HepG2 (cell line): Measurements from ENCODE around the gene IRF3. TPM values are rescaled to one million over a fixed set of nuclear protein-coding genes. Genes with fewer than 3 reads are reported as not detected.

ENCODE experiments used
- ATF2 ChIP-seq: sonication (generic); formaldehyde crosslinking; IDR thresholded peaks from 2 replicates; pipeline ENCODE4 v1.4.0; 2020; ENCODE audit warnings: missing genetic modification reagents
- CENPX ChIP-seq: sonication (generic); formaldehyde crosslinking; IDR thresholded peaks from 2 replicates; pipeline ENCODE4 v1.9.0; 2021; ENCODE audit warnings: mild to moderate bottlenecking, missing genetic modification reagents, moderate library complexity
- FOXM1 ChIP-seq: sonication (generic); formaldehyde crosslinking; IDR thresholded peaks from 2 replicates; pipeline ENCODE4 v1.5.0; 2020; ENCODE audit warnings: missing genetic modification reagents
- GATAD2A ChIP-seq: IDR thresholded peaks from 2 replicates; pipeline ENCODE4 v1.6.1; 2016
- GPN1 ChIP-seq: sonication (generic); formaldehyde crosslinking; IDR thresholded peaks from 2 replicates; pipeline ENCODE4 v1.5.1; 2020; ENCODE audit warnings: missing genetic modification reagents, borderline replicate concordance
- HHEX ChIP-seq: IDR thresholded peaks from 2 replicates; pipeline ENCODE4 v1.6.1; 2016; ENCODE audit warnings: control low read depth
- HOXA7 ChIP-seq: sonication (generic); formaldehyde crosslinking; IDR thresholded peaks from 2 replicates; pipeline ENCODE4 v1.8.1; 2022; ENCODE audit warnings: mild to moderate bottlenecking, missing genetic modification reagents, moderate library complexity
- KLF12 ChIP-seq: sonication (generic); formaldehyde crosslinking; IDR thresholded peaks from 2 replicates; pipeline ENCODE4 v1.4.0; 2020; ENCODE audit warnings: missing genetic modification reagents, borderline replicate concordance
- MYC ChIP-seq: sonication (generic); formaldehyde crosslinking; IDR thresholded peaks from 2 replicates; pipeline ENCODE4 v1.9.0; 2021; ENCODE audit warnings: missing genetic modification reagents, borderline replicate concordance
- PAF1 ChIP-seq: IDR thresholded peaks from 2 replicates; pipeline ENCODE4 v1.6.1; 2016; ENCODE audit warnings: missing genetic modification reagents, missing compliant biosample characterization
- PBX2 ChIP-seq: IDR thresholded peaks from 2 replicates; pipeline ENCODE4 v1.6.1; 2016; ENCODE audit warnings: control low read depth
- RARA ChIP-seq: IDR thresholded peaks from 2 replicates; pipeline ENCODE4 v1.6.1; 2016; ENCODE audit warnings: missing genetic modification reagents, missing compliant biosample characterization
- SP2 ChIP-seq: sonication (generic); formaldehyde crosslinking; IDR thresholded peaks from 2 replicates; pipeline ENCODE4 v1.5.1; 2020; ENCODE audit warnings: mild to moderate bottlenecking, missing genetic modification reagents
- U2AF1 ChIP-seq: fragments of 200-400 bp; formaldehyde crosslinking; optimal IDR thresholded peaks from 2 replicates; pipeline ENCODE3; 2017; ENCODE audit warnings: mild to moderate bottlenecking, low read depth, low read length
- YEATS2 ChIP-seq: sonication (generic); formaldehyde crosslinking; IDR thresholded peaks from 2 replicates; pipeline ENCODE4 v1.4.0; 2020; ENCODE audit warnings: missing genetic modification reagents, borderline replicate concordance
- ZC3H4 ChIP-seq: sonication (generic); formaldehyde crosslinking; IDR thresholded peaks from 2 replicates; pipeline ENCODE4 v1.4.0; 2020; ENCODE audit warnings: missing genetic modification reagents, borderline replicate concordance
- ZNF552 ChIP-seq: sonication (generic); formaldehyde crosslinking; IDR thresholded peaks from 2 replicates; pipeline ENCODE4 v1.9.0; 2022; ENCODE audit warnings: missing genetic modification reagents, mild to moderate bottlenecking, borderline replicate concordance
- ZNF747 ChIP-seq: sonication (generic); formaldehyde crosslinking; IDR thresholded peaks from 2 replicates; pipeline ENCODE4 v1.8.1; 2023; ENCODE audit warnings: missing genetic modification reagents, mild to moderate bottlenecking, borderline replicate concordance
- ZNF883 ChIP-seq: sonication (generic); formaldehyde crosslinking; IDR thresholded peaks from 2 replicates; pipeline ENCODE4 v1.5.1; 2020; ENCODE audit warnings: mild to moderate bottlenecking, missing genetic modification reagents; ENCODE audit errors: not compliant biosample characterization
- polyA plus RNA-seq, 8 experiments: library from polyadenylated mRNA; depleted of rRNA in 3 of 8; stranded (reverse) in 7 of 8; unstranded in 1 of 8; fragments of >200 nt; fragmentation: Illumina TruSeq in 4 of 8; extraction: Trizol in 4 of 8; gene quantifications; 2 replicates each; pipeline versions ENCODE4 v1.2.1 to v1.2.3, GENCODE V29; 2011 to 2016; ENCODE audit warnings: low read depth in 4 of 8, missing spikeins in 1 of 8, mixed read lengths in 1 of 8; ENCODE audit not compliant: insufficient read depth in 1 of 8
- total RNA-seq, 5 experiments: library from RNA; depleted of rRNA; stranded (reverse); fragments of >200 nt; fragmentation: Illumina TruSeq; extraction: Trizol; gene quantifications; 2 replicates each; pipeline ENCODE4 v1.2.3, GENCODE V29; 2016; ENCODE audit warnings: low read depth in 1 of 5
- TF ChIP-seq, protein P1 (sequence below): sonication (generic); formaldehyde crosslinking; conservative IDR thresholded peaks from 2 replicates; pipeline ENCODE4 v1.4.0; 2020; ENCODE audit warnings: missing genetic modification reagents
- TF ChIP-seq, protein P2 (sequence below): sonication (generic); formaldehyde crosslinking; IDR thresholded peaks from 2 replicates; pipeline ENCODE4 v1.5.0; 2020; ENCODE audit warnings: mild to moderate bottlenecking, missing genetic modification reagents

Gene IRF3
- total and polyA plus RNA-seq, 2 of the 13 experiments (the other 11 are each of a cell fraction or from before 2014, with no cell fraction given) = 61.9 to 65.5 TPM

- TF ChIP-seq HHEX (no peak), KLF12 (no peak), ZNF883 (CRISPR knock-in tag) (peak; percentile 29), GATAD2A (CRISPR knock-in tag) (peak; percentile 88), U2AF1 (peak; percentile 86), ZNF747 (CRISPR knock-in tag) (no peak; the same call in 1 of the 2 replicates), YEATS2 (peak; percentile 63; the same call in 1 of the 2 replicates), ATF2 (CRISPR knock-in tag) (peak; percentile 92), PAF1 (CRISPR knock-in tag) (no peak), RARA (CRISPR knock-in tag) (peak; percentile 76), SP2 (CRISPR knock-in tag) (no peak; the same call in 1 of the 2 replicates), CENPX (CRISPR knock-in tag) (no peak), ZNF552 (CRISPR knock-in tag) (no peak), PBX2 (CRISPR knock-in tag) (no peak), GPN1 (CRISPR knock-in tag) (no peak), FOXM1 (CRISPR knock-in tag) (no peak), HOXA7 (CRISPR knock-in tag) (no peak), ZC3H4 (CRISPR knock-in tag) (no peak), MYC (CRISPR knock-in tag) (peak; percentile 51; the same call in 1 of the 2 replicates)
- TF ChIP-seq, protein P1, sequence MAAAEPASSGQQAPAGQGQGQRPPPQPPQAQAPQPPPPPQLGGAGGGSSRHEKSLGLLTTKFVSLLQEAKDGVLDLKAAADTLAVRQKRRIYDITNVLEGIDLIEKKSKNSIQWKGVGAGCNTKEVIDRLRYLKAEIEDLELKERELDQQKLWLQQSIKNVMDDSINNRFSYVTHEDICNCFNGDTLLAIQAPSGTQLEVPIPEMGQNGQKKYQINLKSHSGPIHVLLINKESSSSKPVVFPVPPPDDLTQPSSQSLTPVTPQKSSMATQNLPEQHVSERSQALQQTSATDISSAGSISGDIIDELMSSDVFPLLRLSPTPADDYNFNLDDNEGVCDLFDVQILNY (CRISPR knock-in tag) = no peak
- TF ChIP-seq, protein P2, sequence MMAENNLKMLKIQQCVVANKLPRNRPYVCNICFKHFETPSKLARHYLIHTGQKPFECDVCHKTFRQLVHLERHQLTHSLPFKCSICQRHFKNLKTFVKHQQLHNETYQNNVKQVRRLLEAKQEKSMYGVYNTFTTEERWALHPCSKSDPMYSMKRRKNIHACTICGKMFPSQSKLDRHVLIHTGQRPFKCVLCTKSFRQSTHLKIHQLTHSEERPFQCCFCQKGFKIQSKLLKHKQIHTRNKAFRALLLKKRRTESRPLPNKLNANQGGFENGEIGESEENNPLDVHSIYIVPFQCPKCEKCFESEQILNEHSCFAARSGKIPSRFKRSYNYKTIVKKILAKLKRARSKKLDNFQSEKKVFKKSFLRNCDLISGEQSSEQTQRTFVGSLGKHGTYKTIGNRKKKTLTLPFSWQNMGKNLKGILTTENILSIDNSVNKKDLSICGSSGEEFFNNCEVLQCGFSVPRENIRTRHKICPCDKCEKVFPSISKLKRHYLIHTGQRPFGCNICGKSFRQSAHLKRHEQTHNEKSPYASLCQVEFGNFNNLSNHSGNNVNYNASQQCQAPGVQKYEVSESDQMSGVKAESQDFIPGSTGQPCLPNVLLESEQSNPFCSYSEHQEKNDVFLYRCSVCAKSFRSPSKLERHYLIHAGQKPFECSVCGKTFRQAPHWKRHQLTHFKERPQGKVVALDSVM (CRISPR knock-in tag) = peak; percentile 43; the same call in 1 of the 2 replicates
Observed at GRCh38 chr19:49640113-49640898, 25.4 kb downstream of the IRF3 start, which contains the start of gene RRAS (continued).
